SK-N-SH (cell line): ENCODE data around the gene PDE6B. TPM values are rescaled to one million over a fixed set of nuclear protein-coding genes. Genes with fewer than 3 reads are reported as not detected.

Source experiments
- CTCF ChIA-PET: fragments of 300-600, 350-600 bp; formaldehyde crosslinking; extraction: SDS; loops from one replicate; lab custom pipeline; 2021; lab: Yijun Ruan, JAX
- POLR2A ChIA-PET: fragments of 350-600 bp; sonication (Branson Sonifier 250); formaldehyde crosslinking; extraction: SDS; loops from one replicate; lab custom pipeline; 2020; ENCODE audit warnings: antibody characterized with exemption, inconsistent platforms; lab: Yijun Ruan, JAX
- DNase-seq: peaks from one replicate; pipeline ENCODE4 v3.0.0; 2012
- H2AFZ ChIP-seq: fragments of 200-600 bp; sonication (generic); 2 replicates; pipeline ENCODE4 v1.8.1; 2016; ENCODE audit warnings: antibody characterized with exemption, mild to moderate bottlenecking, low read depth
- H3F3A ChIP-seq: fragments of 200-600 bp; sonication (generic); replicated peaks from 2 replicates; pipeline ENCODE3; 2016; ENCODE audit warnings: antibody characterized with exemption, mild to moderate bottlenecking; ENCODE audit not compliant: insufficient read depth
- H3K27ac ChIP-seq, 2 experiments: fragments of 200-500 bp in 1 of 2; fragments of 200-600 bp in 1 of 2; sonication (Bioruptor generic) in 1 of 2; sonication (generic), shearing (Covaris generic) in 1 of 2; 2 replicates each; pipeline versions ENCODE4 v1.5.1 to v1.6.1; 2014 to 2016; ENCODE audit warnings: low read depth in 2 of 2, inconsistent platforms in 1 of 2, low read length in 1 of 2, mild to moderate bottlenecking in 1 of 2, mixed read lengths in 1 of 2
- H3K27me3 ChIP-seq: fragments of 200-600 bp; sonication (generic), shearing (Covaris generic); 2 replicates; pipeline ENCODE4 v1.6.1; 2016; ENCODE audit warnings: mixed run types; ENCODE audit not compliant: insufficient read depth
- H3K36me3 ChIP-seq, 2 experiments: fragments of 200-500 bp in 1 of 2; fragments of 200-600 bp in 1 of 2; sonication (Bioruptor generic) in 1 of 2; sonication (generic) in 1 of 2; replicated peaks in 1 of 2; 2 replicates each; pipeline versions ENCODE3 to v1.5.1; 2014 to 2016; ENCODE audit warnings: low read length in 1 of 2, mild to moderate bottlenecking in 1 of 2; ENCODE audit not compliant: insufficient read depth in 2 of 2, control insufficient read depth in 1 of 2
- H3K4me1 ChIP-seq, 2 experiments: fragments of 200-500 bp in 1 of 2; fragments of 200-600 bp in 1 of 2; sonication (Bioruptor generic) in 1 of 2; sonication (generic), shearing (Covaris generic) in 1 of 2; 2 replicates each; pipeline versions ENCODE4 v1.5.1 to v1.6.1; 2014 to 2016; ENCODE audit warnings: low read depth in 1 of 2, low read length in 1 of 2, mixed run types in 1 of 2; ENCODE audit not compliant: insufficient read depth in 2 of 2, control insufficient read depth in 1 of 2
- H3K4me2 ChIP-seq: fragments of 200-600 bp; sonication (generic), shearing (Covaris generic); 2 replicates; pipeline ENCODE4 v1.6.1; 2017; ENCODE audit warnings: mixed run types
- H3K4me3 ChIP-seq, 2 experiments: fragments of 200-500 bp in 1 of 2; fragments of 200-600 bp in 1 of 2; sonication (Bioruptor generic) in 1 of 2; sonication (generic), shearing (Covaris generic) in 1 of 2; 2 replicates each; pipeline versions ENCODE4 v1.5.1 to v1.8.1; 2014 to 2016; ENCODE audit warnings: low read depth in 2 of 2, inconsistent platforms in 1 of 2, low read length in 1 of 2, mild to moderate bottlenecking in 1 of 2, mixed read lengths in 1 of 2, moderate library complexity in 1 of 2
- H3K79me2 ChIP-seq: fragments of 200-600 bp; sonication (generic); 2 replicates; pipeline ENCODE4 v1.8.1; 2017; ENCODE audit warnings: mild to moderate bottlenecking; ENCODE audit not compliant: insufficient read depth
- H3K9ac ChIP-seq: fragments of 200-600 bp; sonication (generic); 2 replicates; pipeline ENCODE4 v1.6.1; 2017; ENCODE audit warnings: mixed run types
- H3K9me2 ChIP-seq: fragments of 200-600 bp; sonication (generic); 2 replicates; pipeline ENCODE4 v1.6.1; 2017; ENCODE audit warnings: mixed run types
- H3K9me3 ChIP-seq: fragments of 200-600 bp; sonication (generic); 2 replicates; pipeline ENCODE4 v1.6.1; 2017; ENCODE audit warnings: mixed run types, mild to moderate bottlenecking, moderate library complexity
- H4K20me1 ChIP-seq: fragments of 200-600 bp; sonication (generic); 2 replicates; pipeline ENCODE4 v1.6.1; 2017; ENCODE audit warnings: mild to moderate bottlenecking, mixed run types; ENCODE audit not compliant: insufficient read depth
- CHD2 ChIP-seq: fragments of 150-350 bp; IDR thresholded peaks from 2 replicates; pipeline ENCODE4 v1.6.1; 2018; ENCODE audit warnings: low read length; ENCODE audit not compliant: partially characterized antibody
- ELF1 ChIP-seq: IDR thresholded peaks from 2 replicates; pipeline ENCODE4 v1.4.0; 2012
- EP300 ChIP-seq, 2 experiments: IDR thresholded peaks; 2 replicates each; pipeline versions ENCODE4 v1.4.0 to v1.6.1; 2012; ENCODE audit warnings: borderline replicate concordance in 1 of 2, low read depth in 1 of 2, low read length in 1 of 2
- EZH2phosphoT487 ChIP-seq: fragments of 200-600 bp; sonication (generic); IDR thresholded peaks from 2 replicates; pipeline ENCODE4 v1.6.1; 2017; ENCODE audit warnings: low read depth, mixed run types, mild to moderate bottlenecking, antibody characterized with exemption, moderate library complexity, borderline replicate concordance
- FOSL2 ChIP-seq: IDR thresholded peaks from 2 replicates; pipeline ENCODE4 v1.4.0; 2012; ENCODE audit warnings: low read depth, mild to moderate bottlenecking, moderate library complexity, borderline replicate concordance
- FOXJ3 ChIP-seq: sonication (generic); formaldehyde crosslinking; IDR thresholded peaks from 2 replicates; pipeline ENCODE4 v1.5.1; 2020; ENCODE audit warnings: mild to moderate bottlenecking, missing genetic modification reagents
- FOXM1 ChIP-seq: IDR thresholded peaks from 2 replicates; pipeline ENCODE4 v1.4.0; 2012; ENCODE audit warnings: low read depth, mild to moderate bottlenecking
- GABPA ChIP-seq: IDR thresholded peaks from 2 replicates; pipeline ENCODE4 v1.4.0; 2012; ENCODE audit warnings: low read depth, mild to moderate bottlenecking
- GATA2 ChIP-seq: sonication (generic); formaldehyde crosslinking; IDR thresholded peaks from 2 replicates; pipeline ENCODE4 v1.5.0; 2020; ENCODE audit warnings: mild to moderate bottlenecking, missing genetic modification reagents
- JUND ChIP-seq: IDR thresholded peaks from 2 replicates; pipeline ENCODE4 v1.4.0; 2012
- MEF2A ChIP-seq: IDR thresholded peaks from 2 replicates; pipeline ENCODE4 v1.4.0; 2012; ENCODE audit warnings: low read depth, borderline replicate concordance
- MXI1 ChIP-seq: IDR thresholded peaks from 2 replicates; pipeline ENCODE4 v1.6.1; 2012; ENCODE audit warnings: mild to moderate bottlenecking, low read depth, low read length, improper control_type of control experiment
- NRF1 ChIP-seq: IDR thresholded peaks from 2 replicates; pipeline ENCODE4 v1.6.1; 2012; ENCODE audit warnings: low read depth, mild to moderate bottlenecking, low read length
- POLR2AphosphoS5 ChIP-seq: IDR thresholded peaks from 2 replicates; pipeline ENCODE4 v1.6.1; 2012; ENCODE audit warnings: low read depth, low read length
- RAD21 ChIP-seq: IDR thresholded peaks from 2 replicates; pipeline ENCODE4 v1.6.1; 2012; ENCODE audit warnings: mild to moderate bottlenecking, low read length
- RFX5 ChIP-seq: IDR thresholded peaks from 2 replicates; pipeline ENCODE4 v1.6.1; 2012; ENCODE audit warnings: mild to moderate bottlenecking, improper control_type of control experiment, low read length
- RXRA ChIP-seq: IDR thresholded peaks from 2 replicates; pipeline ENCODE4 v1.4.0; 2012; ENCODE audit warnings: low read depth, mild to moderate bottlenecking, borderline replicate concordance
- SIN3A ChIP-seq: IDR thresholded peaks from 2 replicates; pipeline ENCODE4 v1.6.1; 2012; ENCODE audit warnings: low read depth, mild to moderate bottlenecking, low read length, moderate library complexity, borderline replicate concordance
- TAF1 ChIP-seq: IDR thresholded peaks from 2 replicates; pipeline ENCODE4 v1.6.1; 2012; ENCODE audit warnings: low read depth, mild to moderate bottlenecking, low read length, moderate library complexity, borderline replicate concordance
- TCF12 ChIP-seq: IDR thresholded peaks from 2 replicates; pipeline ENCODE4 v1.4.0; 2012
- TEAD4 ChIP-seq: IDR thresholded peaks from 2 replicates; pipeline ENCODE4 v1.4.0; 2012; ENCODE audit warnings: mild to moderate bottlenecking, borderline replicate concordance; ENCODE audit not compliant: insufficient read depth
- USF1 ChIP-seq: IDR thresholded peaks from 2 replicates; pipeline ENCODE4 v1.4.0; 2012; ENCODE audit warnings: low read depth, borderline replicate concordance
- USF2 ChIP-seq: fragments of 150-350 bp; IDR thresholded peaks from 2 replicates; pipeline ENCODE4 v1.6.1; 2017; ENCODE audit warnings: antibody characterized with exemption, low read length, low read depth, borderline replicate concordance
- WGBS: methylation state at CpG from one replicate; pipeline ENCODE4 v1.1.6; 2017; ENCODE audit warnings: low lambda C conversion rate; 5-methylcytosine and 5-hydroxymethylcytosine counted together
- polyA plus RNA-seq, 3 experiments: library from polyadenylated mRNA; depleted of rRNA; stranded (reverse); fragments of >200 nt; gene quantifications; 2 replicates each; pipeline ENCODE4 v1.2.3, GENCODE V29; 2012
- TF ChIP-seq, protein P1 (sequence below): IDR thresholded peaks from 2 replicates; pipeline ENCODE4; 2012
- TF ChIP-seq, protein P2 (sequence below): IDR thresholded peaks from 2 replicates; pipeline ENCODE4 v1.4.0; 2012; ENCODE audit warnings: low read depth, borderline replicate concordance
- TF ChIP-seq, protein P3 (sequence below): fragments of 150-350 bp; IDR thresholded peaks from 2 replicates; pipeline ENCODE4 v1.6.1; 2016; ENCODE audit warnings: mild to moderate bottlenecking, low read depth, low read length

Gene PDE6B
- polyA plus RNA-seq, 1 of the 3 experiments (the other 2 are of a cell fraction), result 1.2 TPM

DNA sequence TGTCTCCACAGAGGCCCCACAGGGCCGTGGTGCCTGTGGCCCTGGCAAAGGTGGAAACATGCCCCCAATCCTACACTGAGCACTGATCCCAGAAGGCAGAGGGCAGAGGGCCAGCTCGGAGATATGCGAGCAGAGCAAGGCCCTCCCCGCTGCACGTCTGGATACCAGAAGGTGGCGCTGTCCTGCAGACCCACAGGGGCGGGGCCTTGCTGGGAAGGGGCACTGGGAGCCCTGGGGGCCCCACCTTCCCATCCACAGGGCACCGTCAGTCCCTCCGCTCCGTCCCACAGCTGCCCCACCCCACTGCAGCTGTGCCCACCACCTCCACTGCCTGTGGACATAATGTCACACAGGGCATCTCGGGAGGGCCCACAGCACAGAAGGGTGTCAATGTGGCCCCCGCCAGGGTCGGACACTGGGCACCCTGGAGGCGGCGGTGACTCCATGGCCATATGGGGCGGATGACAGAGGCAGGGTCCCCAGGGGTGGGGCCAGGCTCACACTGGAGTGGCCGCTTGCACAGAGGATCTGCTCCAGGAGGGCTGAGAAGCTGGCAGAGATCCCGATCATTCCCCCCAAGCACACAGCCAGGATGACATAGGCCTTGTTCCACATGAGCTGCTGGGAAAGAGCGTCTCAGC, 58.7 kb downstream of the PDE6B start:
- H3K9ac ChIP-seq, result no peak overlapping the region
- H4K20me1 ChIP-seq, result no peaks in the 10 kb centered on the region
- no peak overlapping the region; the same call in 1 of the 2 replicates for H3K4me2 ChIP-seq
- peak overlapping the region in 1 of 2 experiments; percentile 36; a peak in 1 of 4 replicates for H3K4me3 ChIP-seq
- ChIA-PET POLR2A (interaction anchor here (0.5 to 1.6 kb wide), 4 partner anchors 9 to 369 kb away, joined by 3 to 8 read pairs (median 4); partner anchors contain the start of genes ATP5ME and MYL5), CTCF (interaction anchor here (0.5 to 2.3 kb wide), 29 partner anchors 8 to 303 kb away, joined by 3 to 22 read pairs (median 4); partner anchors contain the start of genes ATP5ME, IDUA and MYL5)
- peak; percentile 90 for DNase-seq
- H3K9me3 ChIP-seq, result no peaks in the 10 kb centered on the region
- no peaks in the 10 kb centered on the region for H3K36me3 ChIP-seq
- H3K27ac ChIP-seq, result peak overlapping the region in 1 of 2 experiments; percentile 62; a peak in 2 of 4 replicates
- WGBS, result 6% methylated on average over 7 of the region's 19 CpGs
- no peak overlapping the region for H2AFZ ChIP-seq
- no peaks in the 10 kb centered on the region for H3K27me3 ChIP-seq
- H3K4me1 ChIP-seq, result peaks cover 13 to 38% of the 10 kb centered on the region in 2 experiments; a peak in 3 of 4 replicates
- no peaks in the 10 kb centered on the region for H3K9me2 ChIP-seq
- H3K79me2 ChIP-seq, result no peaks in the 10 kb centered on the region
- H3F3A ChIP-seq, result peaks cover 11% of the 10 kb centered on the region
- peak; percentile 49 for TF ChIP-seq RAD21
- no peak for TF ChIP-seq TEAD4
- TF ChIP-seq, protein P1, sequence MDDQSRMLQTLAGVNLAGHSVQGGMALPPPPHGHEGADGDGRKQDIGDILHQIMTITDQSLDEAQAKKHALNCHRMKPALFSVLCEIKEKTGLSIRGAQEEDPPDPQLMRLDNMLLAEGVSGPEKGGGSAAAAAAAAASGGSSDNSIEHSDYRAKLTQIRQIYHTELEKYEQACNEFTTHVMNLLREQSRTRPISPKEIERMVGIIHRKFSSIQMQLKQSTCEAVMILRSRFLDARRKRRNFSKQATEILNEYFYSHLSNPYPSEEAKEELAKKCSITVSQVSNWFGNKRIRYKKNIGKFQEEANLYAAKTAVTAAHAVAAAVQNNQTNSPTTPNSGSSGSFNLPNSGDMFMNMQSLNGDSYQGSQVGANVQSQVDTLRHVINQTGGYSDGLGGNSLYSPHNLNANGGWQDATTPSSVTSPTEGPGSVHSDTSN, result peak; percentile 6; the same call in 1 of the 2 replicates
- no peak for TF ChIP-seq TCF12
- no peak for TF ChIP-seq ELF1
- TF ChIP-seq JUND, result no peak
- TF ChIP-seq GABPA, result no peak
- no peak for TF ChIP-seq FOSL2
- TF ChIP-seq EP300 (IDR thresholded peaks at IDR 0.05; ENCODE audit: borderline replicate concordance in 1 of 2, low read depth in 1 of 2, low read length in 1 of 2), result no peak
- no peak for TF ChIP-seq RXRA
- TF ChIP-seq MXI1, result no peak
- TF ChIP-seq GATA2 (CRISPR knock-in tag), result no peak
- TF ChIP-seq USF2, result no peak
- no peak for TF ChIP-seq FOXM1
- no peak for TF ChIP-seq MEF2A
- TF ChIP-seq NRF1, result no peak
- no peak for TF ChIP-seq SIN3A
- no peak for TF ChIP-seq EZH2phosphoT487
- TF ChIP-seq, protein P2, sequence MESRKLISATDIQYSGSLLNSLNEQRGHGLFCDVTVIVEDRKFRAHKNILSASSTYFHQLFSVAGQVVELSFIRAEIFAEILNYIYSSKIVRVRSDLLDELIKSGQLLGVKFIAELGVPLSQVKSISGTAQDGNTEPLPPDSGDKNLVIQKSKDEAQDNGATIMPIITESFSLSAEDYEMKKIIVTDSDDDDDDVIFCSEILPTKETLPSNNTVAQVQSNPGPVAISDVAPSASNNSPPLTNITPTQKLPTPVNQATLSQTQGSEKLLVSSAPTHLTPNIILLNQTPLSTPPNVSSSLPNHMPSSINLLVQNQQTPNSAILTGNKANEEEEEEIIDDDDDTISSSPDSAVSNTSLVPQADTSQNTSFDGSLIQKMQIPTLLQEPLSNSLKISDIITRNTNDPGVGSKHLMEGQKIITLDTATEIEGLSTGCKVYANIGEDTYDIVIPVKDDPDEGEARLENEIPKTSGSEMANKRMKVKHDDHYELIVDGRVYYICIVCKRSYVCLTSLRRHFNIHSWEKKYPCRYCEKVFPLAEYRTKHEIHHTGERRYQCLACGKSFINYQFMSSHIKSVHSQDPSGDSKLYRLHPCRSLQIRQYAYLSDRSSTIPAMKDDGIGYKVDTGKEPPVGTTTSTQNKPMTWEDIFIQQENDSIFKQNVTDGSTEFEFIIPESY, result no peak
- TF ChIP-seq POLR2AphosphoS5, result no peak; the same call in 1 of the 2 replicates
- TF ChIP-seq CHD2, result no peak
- TF ChIP-seq, protein P3, sequence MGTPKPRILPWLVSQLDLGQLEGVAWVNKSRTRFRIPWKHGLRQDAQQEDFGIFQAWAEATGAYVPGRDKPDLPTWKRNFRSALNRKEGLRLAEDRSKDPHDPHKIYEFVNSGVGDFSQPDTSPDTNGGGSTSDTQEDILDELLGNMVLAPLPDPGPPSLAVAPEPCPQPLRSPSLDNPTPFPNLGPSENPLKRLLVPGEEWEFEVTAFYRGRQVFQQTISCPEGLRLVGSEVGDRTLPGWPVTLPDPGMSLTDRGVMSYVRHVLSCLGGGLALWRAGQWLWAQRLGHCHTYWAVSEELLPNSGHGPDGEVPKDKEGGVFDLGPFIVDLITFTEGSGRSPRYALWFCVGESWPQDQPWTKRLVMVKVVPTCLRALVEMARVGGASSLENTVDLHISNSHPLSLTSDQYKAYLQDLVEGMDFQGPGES, result no peak
- no peak for TF ChIP-seq FOXJ3 (CRISPR knock-in tag)
- no peak for TF ChIP-seq RFX5
- TF ChIP-seq USF1, result no peak
- TF ChIP-seq TAF1, result no peak
